ENCODE results near the gene SPTBN1. TPM values are rescaled to one million over a fixed set of nuclear protein-coding genes. Genes with fewer than 3 reads are reported as not detected.

SPTBN1 gene
- total and polyA plus RNA-seq, 9 of the 15 experiments (the other 6 are each of a cell fraction or from before 2014, with no cell fraction given): 8.9 to 66.8 (median 31.4) TPM

- TF ChIP-seq SRF (CRISPR knock-in tag; IDR thresholded peaks at IDR 0.05) (no peak), ZFP36 (IDR thresholded peaks at IDR 0.05; ENCODE audit: low read depth, low read length, partially characterized antibody) (no peak), TCF3 (CRISPR knock-in tag; IDR thresholded peaks at IDR 0.05) (no peak), SMC3 (conservative IDR thresholded peaks at IDR 0.05; ENCODE audit: insufficient read depth, low read depth, low read length) (no peak), KLF13 (tag; IDR thresholded peaks at IDR 0.05; ENCODE audit: borderline replicate concordance, low read depth) (no peak), ZBTB5 (IDR thresholded peaks at IDR 0.05) (no peak)
These were observed 94.4 kb downstream of the SPTBN1 start (continued) for GRCh38 chr2:54550547-54550946.

- H2AFZ ChIP-seq (ENCODE audit: low read depth, low read length): no peak overlapping the region
- CTCF ChIA-PET (ENCODE audit: low intra/inter-chr PET ratio): no interaction called here
- no peaks in the 10 kb centered on the region for H3K9me3 ChIP-seq (replicated peaks; ENCODE audit: control insufficient read depth, insufficient read depth, low read depth, low read length)
- POLR2A ChIA-PET: interaction anchor here (0.6 to 2.1 kb wide), 4 partner anchors 8 to 141 kb away, joined by 3 to 5 read pairs (median 3); no protein-coding TSS in a partner anchor
- no peak overlapping the region for H3K4me3 ChIP-seq
- DNase-seq (ENCODE audit: extremely low read depth in 1 of 4, low spot score in 3 of 4): no peak
- no peak for ATAC-seq
- in situ Hi-C loops (cut with MboI) (no loop called here), intact Hi-C loops (cut with micrococcal nuclease) (no loop called here)
- H3K27me3 ChIP-seq (ENCODE audit: control insufficient read depth in 2 of 2, insufficient read depth in 2 of 2, low read length in 2 of 2): no peaks in the 10 kb centered on the region
- FAIRE-seq: no peak
- no peaks in the 10 kb centered on the region for H4K20me1 ChIP-seq (replicated peaks; ENCODE audit: control insufficient read depth, insufficient read depth, low read length)
- no TSS peak for BruUV-seq (replicated peaks)
- H3K9me1 ChIP-seq (ENCODE audit: control insufficient read depth, insufficient read depth, low read length): no peaks in the 10 kb centered on the region
- no peak overlapping the region for H3K9ac ChIP-seq (ENCODE audit: insufficient read depth in 1 of 2, low read depth in 2 of 2, low read length in 2 of 2)
- no peaks in the 10 kb centered on the region for H3K79me2 ChIP-seq (ENCODE audit: control insufficient read depth, insufficient read depth, low read length)
- no peak overlapping the region for H3K27ac ChIP-seq (ENCODE audit: extremely low read depth, low read depth, low read length)
- no peaks in the 10 kb centered on the region for H3K36me3 ChIP-seq (ENCODE audit: control insufficient read depth, insufficient read depth, low read length)
- peaks cover 0 to 9% of the 10 kb centered on the region in 2 experiments; a peak in 2 of 5 replicates for H3K4me1 ChIP-seq (replicated peaks in 1 of 2; ENCODE audit: control insufficient read depth in 2 of 2, insufficient read depth in 2 of 2, low read length in 2 of 2)
- 23% methylated on average over 4 of the region's 4 CpGs for WGBS (ENCODE audit: insufficient coverage, low coverage, missing lambda C conversion rate)
- no peak overlapping the region for H3K4me2 ChIP-seq (ENCODE audit: insufficient read depth, low read length)
- TF ChIP-seq RBM17 (IDR thresholded peaks at IDR 0.05; ENCODE audit: borderline replicate concordance, low read depth, low read length) (no peak), LARP7 (IDR thresholded peaks at IDR 0.05) (no peak), SFPQ (IDR thresholded peaks at IDR 0.05; ENCODE audit: low read depth, low read length) (no peak), GABPB1 (CRISPR knock-in tag; IDR thresholded peaks at IDR 0.05) (no peak), PATZ1 (CRISPR knock-in tag; IDR thresholded peaks at IDR 0.05; ENCODE audit: borderline replicate concordance) (no peak)
These were observed 95.1 kb downstream of the SPTBN1 start for GRCh38 chr2:54551123-54551756.

Data from K562 (cell line).